Fibroblast of pulmonary artery (primary cell): ENCODE measurements around the gene MRPL40.
A peak's percentile ranks its signal among the peaks of the same experiment; 100 is the strongest.

Source experiments
- DNase-seq: peaks from one replicate; pipeline ENCODE4 v3.0.0-alpha.2; 2010; ENCODE audit warnings: low read depth
- H3K4me3 ChIP-seq: replicated peaks from 2 replicates; pipeline ENCODE4 v1.5.1; 2011; ENCODE audit warnings: low read depth, mild to moderate bottlenecking, control low read depth, low read length, moderate library complexity
- CTCF ChIP-seq: IDR thresholded peaks from 2 replicates; pipeline ENCODE4 v1.5.1; 2011; ENCODE audit warnings: mild to moderate bottlenecking, control low read depth, low read length, inconsistent platforms; ENCODE audit errors: missing control alignments

Gene MRPL40

GRCh38 chr22:19447330-19448075, 15.2 kb downstream of the MRPL40 start, which contains the start of gene C22orf39:
Gene C22orf39 (minus strand): TSS chr22:19447711. CDS start chr22:19447688, 23 bp downstream.
- TF ChIP-seq CTCF, result no peak
- DNase-seq, result peak; percentile 94
- H3K4me3 ChIP-seq, result peak within 1 kb of the TSS; percentile 82

GRCh38 chr22:19448076-19448607, 15.8 kb downstream of the MRPL40 start:
- H3K4me3 ChIP-seq, result peak overlapping the region; percentile 82
- TF ChIP-seq CTCF, result no peak
- peak; percentile 70 for DNase-seq

DNA sequence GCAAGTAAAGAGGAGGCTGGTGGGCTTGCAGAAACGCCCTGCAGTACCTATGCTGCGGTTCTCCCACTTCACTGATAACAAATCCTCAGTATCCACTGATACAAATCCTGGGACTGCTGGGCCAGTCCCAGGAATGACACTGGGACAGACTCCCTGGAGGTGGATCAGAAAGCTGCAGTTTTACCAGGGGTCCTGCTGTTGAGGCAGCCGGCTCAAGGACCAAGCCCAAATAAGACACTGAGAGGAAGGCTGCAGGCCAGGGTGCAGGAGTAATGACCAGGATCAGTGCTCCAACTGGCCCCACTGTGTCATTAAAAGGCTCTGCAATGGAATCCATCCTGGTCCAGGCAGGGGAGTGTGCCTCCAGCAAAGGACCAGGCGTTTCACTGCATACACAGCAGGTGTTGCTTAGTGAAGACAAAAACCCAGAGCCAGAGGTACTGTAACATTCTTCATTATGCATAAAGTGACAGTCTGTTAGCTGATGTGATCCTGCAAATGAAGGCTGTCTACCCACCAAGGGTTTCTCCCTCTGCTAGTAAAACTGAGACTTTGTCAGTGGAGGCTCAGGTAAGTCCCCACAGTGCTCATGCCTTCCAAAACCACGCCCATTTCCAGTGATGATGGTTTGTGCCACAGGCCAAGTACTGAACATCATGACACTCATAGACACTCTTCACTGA, 16.5 kb downstream of the MRPL40 start:
- TF ChIP-seq CTCF, result no peak
- DNase-seq, result no peak
- H3K4me3 ChIP-seq, result no peak overlapping the region

DNA sequence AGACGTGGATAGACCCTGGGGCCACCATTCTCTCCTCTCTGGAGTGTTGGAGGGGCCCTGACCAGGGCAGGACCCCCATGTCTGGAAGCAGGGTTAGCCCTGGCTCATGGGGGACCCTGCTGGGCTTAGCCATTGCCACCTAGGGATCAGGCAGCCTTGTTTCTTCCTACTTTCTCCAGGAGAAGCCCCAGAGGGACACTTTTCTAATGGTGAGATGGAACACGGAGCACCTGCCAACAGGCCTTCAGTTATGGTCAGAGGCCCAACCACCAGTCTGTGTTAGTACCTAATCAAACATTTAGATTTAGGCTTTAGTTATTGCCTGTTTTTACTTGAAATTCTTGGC, 17.1 kb downstream of the MRPL40 start:
- no peak for TF ChIP-seq CTCF
- no peak for DNase-seq
- H3K4me3 ChIP-seq, result no peak overlapping the region

GRCh38 chr22:19450363-19451175, 18.2 kb downstream of the MRPL40 start:
- DNase-seq, result no peak
- H3K4me3 ChIP-seq, result no peak overlapping the region
- no peak for TF ChIP-seq CTCF

DNA sequence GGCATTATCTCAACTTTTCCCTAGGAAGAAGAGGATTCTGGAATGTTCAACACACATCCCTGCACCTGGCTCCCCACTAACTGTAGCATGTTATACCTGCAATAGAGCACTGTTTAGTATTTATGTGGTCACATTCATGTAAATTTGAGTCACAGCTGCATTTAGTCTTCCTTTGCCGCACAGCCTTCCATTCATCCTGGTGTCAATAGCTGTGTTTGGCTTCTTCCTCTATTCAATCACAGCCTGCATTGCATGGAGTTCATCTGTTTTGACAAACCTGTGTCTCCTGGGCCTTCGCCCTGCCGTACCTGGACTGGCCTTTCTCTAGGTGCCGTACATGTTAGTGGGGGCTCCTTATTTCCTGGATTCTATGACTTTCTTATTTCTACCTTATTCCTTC, 19.2 kb downstream of the MRPL40 start:
- DNase-seq, result no peak
- TF ChIP-seq CTCF, result no peak
- H3K4me3 ChIP-seq, result no peak overlapping the region
